HepG2 (cell line): ENCODE measurements around the gene WBP1. TPM values are rescaled to one million over a fixed set of nuclear protein-coding genes. Genes with fewer than 3 reads are reported as not detected.

Experiments
- ATF2 ChIP-seq: sonication (generic); formaldehyde crosslinking; IDR thresholded peaks from 2 replicates; pipeline ENCODE4 v1.4.0; 2020; ENCODE audit warnings: missing genetic modification reagents
- ATM ChIP-seq: fragments of 450-650 bp; IDR thresholded peaks from 2 replicates; pipeline ENCODE4 v1.7.1; 2017; ENCODE audit warnings: mild to moderate bottlenecking, borderline replicate concordance
- FLYWCH1 ChIP-seq: sonication (generic); formaldehyde crosslinking; IDR thresholded peaks from 2 replicates; pipeline ENCODE4 v1.8.1; 2023; ENCODE audit warnings: mild to moderate bottlenecking, missing genetic modification reagents
- NFIC ChIP-seq: IDR thresholded peaks from 2 replicates; pipeline ENCODE4 v1.6.1; 2012; ENCODE audit warnings: mild to moderate bottlenecking, low read length, inconsistent platforms
- POLR2A ChIP-seq, 2 experiments: IDR thresholded peaks; 2 replicates each; pipeline ENCODE4 v1.6.1; 2011; ENCODE audit warnings: low read depth in 2 of 2, low read length in 2 of 2, mild to moderate bottlenecking in 1 of 2, moderate library complexity in 1 of 2; ENCODE audit not compliant: insufficient read depth in 1 of 2
- ZBTB34 ChIP-seq: sonication (generic); formaldehyde crosslinking; IDR thresholded peaks from 2 replicates; pipeline ENCODE4 v1.8.0; 2022; ENCODE audit warnings: mild to moderate bottlenecking, missing genetic modification reagents
- ZNF687 ChIP-seq: sonication (generic); formaldehyde crosslinking; IDR thresholded peaks from 2 replicates; pipeline ENCODE4 v1.5.1; 2020; ENCODE audit warnings: mild to moderate bottlenecking, missing genetic modification reagents, moderate library complexity
- ZSCAN31 ChIP-seq: sonication (generic); formaldehyde crosslinking; IDR thresholded peaks from 2 replicates; pipeline ENCODE4 v1.5.0; 2020; ENCODE audit warnings: low read depth, mild to moderate bottlenecking, missing genetic modification reagents
- polyA plus RNA-seq, 8 experiments: library from polyadenylated mRNA; depleted of rRNA in 3 of 8; stranded (reverse) in 7 of 8; unstranded in 1 of 8; fragments of >200 nt; fragmentation: Illumina TruSeq in 4 of 8; extraction: Trizol in 4 of 8; gene quantifications; 2 replicates each; pipeline versions ENCODE4 v1.2.1 to v1.2.3, GENCODE V29; 2011 to 2016; ENCODE audit warnings: low read depth in 4 of 8, missing spikeins in 1 of 8, mixed read lengths in 1 of 8; ENCODE audit not compliant: insufficient read depth in 1 of 8
- total RNA-seq, 5 experiments: library from RNA; depleted of rRNA; stranded (reverse); fragments of >200 nt; fragmentation: Illumina TruSeq; extraction: Trizol; gene quantifications; 2 replicates each; pipeline ENCODE4 v1.2.3, GENCODE V29; 2016; ENCODE audit warnings: low read depth in 1 of 5

Gene WBP1
- total and polyA plus RNA-seq, 2 of the 13 experiments (the other 11 are each of a cell fraction or from before 2014, with no cell fraction given): 38.8 to 85.7 TPM

- TF ChIP-seq ZNF687 (CRISPR knock-in tag) (no peak), ZSCAN31 (no peak), POLR2A (IDR thresholded peaks at IDR 0.05; ENCODE audit: insufficient read depth in 1 of 2, low read depth in 2 of 2, low read length in 2 of 2) (peak; percentile 32 to 66; a peak in 2 of 4 replicates), NFIC (peak; percentile 25; the same call in 1 of the 2 replicates), FLYWCH1 (CRISPR knock-in tag) (0 out of 2 replicates have a peak, but pooled peaks have one; percentile 60), ATF2 (CRISPR knock-in tag) (peak; percentile 32; the same call in 1 of the 2 replicates), ZBTB34 (0 out of 2 replicates have a peak, but pooled peaks have one; percentile 10), ATM (no peak)
These were observed 33.9 kb upstream of the WBP1 start (continued) for GRCh38 chr2:74424139-74424992.
